Loucy (cell line): ENCODE measurements around the gene MEIS3.

Experiments used
- H2AFZ ChIP-seq: fragments of 200-600 bp; sonication (generic); 2 replicates; pipeline ENCODE4 v1.6.0; 2016; ENCODE audit warnings: antibody characterized with exemption, mild to moderate bottlenecking, low read length, moderate library complexity
- H3F3A ChIP-seq: fragments of 200-600 bp; 2 replicates; pipeline ENCODE4 v1.6.0; 2016; ENCODE audit warnings: antibody characterized with exemption, low read depth, mild to moderate bottlenecking
- H3K27me3 ChIP-seq: fragments of 200-600 bp; sonication (generic); 2 replicates; pipeline ENCODE4 v1.6.1; 2014; ENCODE audit warnings: low read length, mild to moderate bottlenecking; ENCODE audit not compliant: insufficient read depth, poor library complexity, severe bottlenecking
- H3K36me3 ChIP-seq: fragments of 200-600 bp; sonication (generic); 2 replicates; pipeline ENCODE4 v1.6.1; 2016; ENCODE audit warnings: low read length; ENCODE audit not compliant: insufficient read depth
- H3K4me1 ChIP-seq: fragments of 200-600 bp; sonication (generic); 2 replicates; pipeline ENCODE4 v1.5.1; 2014; ENCODE audit warnings: low read length, mild to moderate bottlenecking; ENCODE audit not compliant: insufficient read depth, poor library complexity, severe bottlenecking
- H3K4me2 ChIP-seq: fragments of 200-600 bp; sonication (generic); 2 replicates; pipeline ENCODE4 v1.6.0; 2014; ENCODE audit warnings: antibody characterized with exemption, low read length, low read depth, mild to moderate bottlenecking; ENCODE audit not compliant: poor library complexity, severe bottlenecking
- H3K4me3 ChIP-seq: fragments of 200-600 bp; sonication (generic); 2 replicates; pipeline ENCODE4 v1.5.1; 2014; ENCODE audit warnings: low read length, mild to moderate bottlenecking, mixed read lengths; ENCODE audit not compliant: poor library complexity, severe bottlenecking
- H3K79me2 ChIP-seq: fragments of 200-600 bp; sonication (generic); 2 replicates; pipeline ENCODE4 v1.6.1; 2014; ENCODE audit warnings: low read length; ENCODE audit not compliant: insufficient read depth
- H3K9ac ChIP-seq: fragments of 200-600 bp; sonication (generic); 2 replicates; pipeline ENCODE4 v1.6.0; 2014; ENCODE audit warnings: mild to moderate bottlenecking, low read depth, low read length, moderate library complexity; ENCODE audit not compliant: poor library complexity, severe bottlenecking
- H3K9me2 ChIP-seq: fragments of 200-600 bp; sonication (generic); replicated peaks from 2 replicates; pipeline ENCODE4 v1.6.1; 2016; ENCODE audit warnings: low read depth, low read length, mixed read lengths
- H3K9me3 ChIP-seq: fragments of 200-600 bp; sonication (generic); 2 replicates; pipeline ENCODE4 v1.6.1; 2014; ENCODE audit warnings: mild to moderate bottlenecking, antibody characterized with exemption, low read length, low read depth; ENCODE audit not compliant: insufficient read depth
- H4K20me1 ChIP-seq: fragments of 200-600 bp; sonication (generic); 2 replicates; pipeline ENCODE4 v1.6.0; 2014; ENCODE audit warnings: antibody characterized with exemption, low read length, mild to moderate bottlenecking; ENCODE audit not compliant: insufficient read depth, poor library complexity, severe bottlenecking
- EZH2phosphoT487 ChIP-seq: fragments of 200-600 bp; IDR thresholded peaks from 2 replicates; pipeline ENCODE4 v1.6.1; 2018; ENCODE audit warnings: antibody characterized with exemption, mild to moderate bottlenecking, moderate library complexity, borderline replicate concordance
- TF ChIP-seq, protein P1 (sequence below): fragments of 200-600 bp; sonication (generic); conservative IDR thresholded peaks from 2 replicates; pipeline ENCODE4 v1.5.1; 2014; ENCODE audit warnings: mild to moderate bottlenecking, antibody characterized with exemption, low read length

Gene MEIS3

DNA sequence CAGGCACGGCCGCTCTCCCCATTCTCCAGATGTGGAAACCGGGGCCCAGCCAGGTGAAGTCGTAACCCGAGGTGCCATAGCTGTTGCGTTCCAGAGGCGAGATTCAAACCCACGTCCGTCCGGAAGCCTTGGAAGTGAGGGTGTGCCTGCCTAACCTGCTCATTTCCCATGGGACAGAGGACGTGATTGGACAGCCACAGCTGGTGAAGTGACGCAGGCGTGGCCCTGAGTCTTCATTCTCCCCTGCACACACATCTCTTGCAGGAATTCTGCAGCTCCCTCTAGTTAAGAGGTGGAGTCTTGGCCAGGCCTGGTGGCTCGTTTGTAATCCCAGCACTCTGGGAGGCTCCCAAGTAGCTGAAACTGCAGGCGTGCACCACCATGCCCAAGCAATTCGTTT, 16.8 kb downstream of the MEIS3 start:
- H3K9me3 ChIP-seq = no peaks in the 10 kb centered on the region
- H3K79me2 ChIP-seq = no peaks in the 10 kb centered on the region
- no peaks in the 10 kb centered on the region for H3K4me1 ChIP-seq
- no peak overlapping the region for H2AFZ ChIP-seq
- H4K20me1 ChIP-seq = no peaks in the 10 kb centered on the region
- H3K36me3 ChIP-seq = no peaks in the 10 kb centered on the region
- no peaks in the 10 kb centered on the region for H3K9me2 ChIP-seq
- TF ChIP-seq, protein P1, sequence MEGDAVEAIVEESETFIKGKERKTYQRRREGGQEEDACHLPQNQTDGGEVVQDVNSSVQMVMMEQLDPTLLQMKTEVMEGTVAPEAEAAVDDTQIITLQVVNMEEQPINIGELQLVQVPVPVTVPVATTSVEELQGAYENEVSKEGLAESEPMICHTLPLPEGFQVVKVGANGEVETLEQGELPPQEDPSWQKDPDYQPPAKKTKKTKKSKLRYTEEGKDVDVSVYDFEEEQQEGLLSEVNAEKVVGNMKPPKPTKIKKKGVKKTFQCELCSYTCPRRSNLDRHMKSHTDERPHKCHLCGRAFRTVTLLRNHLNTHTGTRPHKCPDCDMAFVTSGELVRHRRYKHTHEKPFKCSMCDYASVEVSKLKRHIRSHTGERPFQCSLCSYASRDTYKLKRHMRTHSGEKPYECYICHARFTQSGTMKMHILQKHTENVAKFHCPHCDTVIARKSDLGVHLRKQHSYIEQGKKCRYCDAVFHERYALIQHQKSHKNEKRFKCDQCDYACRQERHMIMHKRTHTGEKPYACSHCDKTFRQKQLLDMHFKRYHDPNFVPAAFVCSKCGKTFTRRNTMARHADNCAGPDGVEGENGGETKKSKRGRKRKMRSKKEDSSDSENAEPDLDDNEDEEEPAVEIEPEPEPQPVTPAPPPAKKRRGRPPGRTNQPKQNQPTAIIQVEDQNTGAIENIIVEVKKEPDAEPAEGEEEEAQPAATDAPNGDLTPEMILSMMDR = no peak
- no peak for TF ChIP-seq EZH2phosphoT487
- no peaks in the 10 kb centered on the region for H3K27me3 ChIP-seq
- no peak overlapping the region for H3K4me3 ChIP-seq
- H3K4me2 ChIP-seq = no peak overlapping the region
- no peak overlapping the region for H3K9ac ChIP-seq
- no peaks in the 10 kb centered on the region for H3F3A ChIP-seq

DNA sequence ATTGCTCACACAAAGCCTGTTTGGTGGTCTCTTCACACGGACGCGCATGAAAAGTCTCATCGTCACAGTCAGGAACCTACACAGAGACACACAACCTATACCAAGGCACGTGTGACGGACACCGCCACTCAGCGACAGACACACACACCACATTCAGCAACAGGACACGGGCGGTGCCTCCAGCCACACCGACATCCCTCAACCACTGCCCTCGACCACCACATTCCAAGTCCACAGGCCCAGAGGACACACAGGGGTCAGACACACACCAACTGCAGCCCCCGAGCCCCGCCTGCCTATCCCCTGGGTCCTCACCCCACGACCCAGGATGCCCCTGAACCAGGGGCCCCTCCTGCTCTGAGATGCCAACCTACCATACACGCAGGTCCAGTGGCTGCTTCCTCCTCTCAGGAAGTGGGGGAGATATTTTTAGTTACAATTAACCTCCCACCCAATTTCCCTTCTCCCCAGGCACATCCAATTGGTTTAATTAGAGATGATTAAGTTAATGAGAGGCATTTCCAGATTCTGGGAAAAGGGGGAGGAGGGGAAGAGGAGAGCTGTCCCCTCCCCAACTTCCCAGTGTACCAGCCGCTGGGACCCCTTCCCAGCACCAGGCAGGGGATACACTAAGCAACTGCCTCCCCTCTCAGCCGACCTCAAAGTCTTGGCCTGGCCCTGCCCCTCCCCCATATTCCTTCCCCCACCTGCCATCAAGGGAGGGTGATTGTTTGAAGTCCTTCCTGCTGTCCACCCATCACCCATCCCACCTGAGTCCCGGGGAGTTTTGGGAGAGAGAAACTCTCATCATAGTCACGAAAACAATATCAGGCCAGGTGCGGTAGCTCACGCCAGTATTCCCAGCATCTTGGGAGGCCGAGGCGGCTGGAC, 20.4 kb downstream of the MEIS3 start:
- Histone ChIP-seq H3K4me2 (no peak overlapping the region), H3K9ac (no peak overlapping the region)

DNA sequence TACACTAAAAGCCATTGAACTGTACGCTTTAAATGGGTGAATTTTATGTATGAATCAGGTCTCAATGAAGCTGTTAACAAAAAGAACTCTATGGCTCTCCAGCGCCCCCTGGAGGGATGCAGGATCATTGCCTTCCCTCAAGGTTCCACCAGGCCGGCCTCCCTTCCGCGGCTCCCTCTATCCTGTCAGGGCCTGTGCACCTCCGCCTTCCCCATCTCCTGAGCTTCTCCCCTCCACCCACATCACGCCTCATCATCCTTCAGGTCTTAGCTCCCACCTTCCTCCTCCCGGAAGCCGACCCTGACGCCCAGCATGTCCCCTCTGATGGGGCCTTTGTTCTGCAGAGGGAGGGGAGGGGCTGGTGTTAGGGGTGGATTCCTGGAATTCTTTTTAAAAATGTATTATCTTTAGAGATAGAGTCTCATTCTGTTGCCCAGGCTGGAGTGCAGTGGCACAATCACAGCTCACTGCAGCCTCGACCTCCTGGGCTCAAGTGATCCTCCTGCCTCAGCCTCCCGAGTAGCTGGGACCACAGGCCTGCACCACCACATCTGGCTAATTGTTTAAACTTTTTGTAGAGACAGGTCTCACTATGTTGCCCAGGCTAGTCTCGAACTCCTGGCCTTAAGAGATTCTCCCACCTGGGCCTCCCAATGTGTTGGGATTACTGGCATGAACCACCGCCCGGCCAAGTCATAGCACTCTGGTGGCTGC, 27.7 kb downstream of the MEIS3 start:
- Histone ChIP-seq H3K36me3 (no peaks in the 10 kb centered on the region), H3K27me3 (no peaks in the 10 kb centered on the region)
- TF ChIP-seq, protein P1 = peak; percentile 87
- TF ChIP-seq EZH2phosphoT487 = no peak

More for the DNA sequence above, 20.4 kb downstream of the MEIS3 start:
- Histone ChIP-seq H2AFZ (no peak overlapping the region), H3K9me2 (no peaks in the 10 kb centered on the region), H3K4me1 (no peaks in the 10 kb centered on the region), H3K79me2 (no peaks in the 10 kb centered on the region), H3K4me3 (no peak overlapping the region), H3F3A (no peaks in the 10 kb centered on the region), H3K36me3 (no peaks in the 10 kb centered on the region), H3K9me3 (no peaks in the 10 kb centered on the region), H3K27me3 (no peaks in the 10 kb centered on the region), H4K20me1 (no peaks in the 10 kb centered on the region)
- TF ChIP-seq EZH2phosphoT487 = no peak
- TF ChIP-seq, protein P1 = no peak

More for the DNA sequence above, 27.7 kb downstream of the MEIS3 start:
- no peaks in the 10 kb centered on the region for H3K9me2 ChIP-seq
- no peaks in the 10 kb centered on the region for H3K4me1 ChIP-seq
- H3K9ac ChIP-seq = no peak overlapping the region
- no peaks in the 10 kb centered on the region for H3K79me2 ChIP-seq
- no peaks in the 10 kb centered on the region for H3K9me3 ChIP-seq
- H3K4me3 ChIP-seq = no peak overlapping the region
- H3K4me2 ChIP-seq = no peak overlapping the region
- no peaks in the 10 kb centered on the region for H4K20me1 ChIP-seq
- H3F3A ChIP-seq = no peaks in the 10 kb centered on the region
- H2AFZ ChIP-seq = no peak overlapping the region
